Cardiac septum (tissue), 1 donor: ENCODE measurements around the gene POC1A. TPM values are rescaled to one million over a fixed set of nuclear protein-coding genes. Genes with fewer than 3 reads are reported as not detected.

Source experiments
- total RNA-seq: library from RNA; stranded (reverse); fragmentation: NEBNext Ultra II Directional; extraction: Animal tissue kit (Norgen Biotek cat#: 25700); gene quantifications from one replicate; pipeline ENCODE4 v1.2.1, GENCODE V29; 2021
- donor health status: DM: no; HTN: no; CAD: no.

Gene POC1A
- total RNA-seq, 1 donor from 2014 or later: 1.5 TPM

Other genes starting within 250 kb of the POC1A start
- 9.7 TPM for gene RRP9, start 212.5 kb downstream of the POC1A start, total RNA-seq
- 15.2 TPM for gene PARP3, start 212.1 kb downstream of the POC1A start, total RNA-seq
- gene GPR62, start 199.0 kb downstream of the POC1A start, total RNA-seq: 0.16 TPM
- 91.4 TPM for gene PCBP4, start 187.0 kb downstream of the POC1A start, total RNA-seq
- gene ABHD14B, start 180.4 kb downstream of the POC1A start, total RNA-seq: 13.6 TPM
- gene ABHD14A, start 179.4 kb downstream of the POC1A start, total RNA-seq: 12.5 TPM
- gene ACY1, start 170.9 kb downstream of the POC1A start, total RNA-seq: 20.3 TPM
- gene RPL29, start 158.5 kb downstream of the POC1A start, total RNA-seq: 466 TPM
- 21.2 TPM for gene DUSP7, start 97.9 kb downstream of the POC1A start, total RNA-seq
- gene ALAS1, start 43.7 kb upstream of the POC1A start, total RNA-seq: 154 TPM
- gene TLR9, start 71.2 kb upstream of the POC1A start, total RNA-seq: 0.16 TPM
- 69.5 TPM for gene TWF2, start 84.7 kb upstream of the POC1A start, total RNA-seq
- 8.9 TPM for gene PPM1M, start 91.3 kb upstream of the POC1A start, total RNA-seq
- gene WDR82, start 124.2 kb upstream of the POC1A start, total RNA-seq: 69.7 TPM
- 6.4 TPM for gene GLYCTK, start 133.4 kb upstream of the POC1A start, total RNA-seq
- 4.2 TPM for gene DNAH1, start 161.9 kb upstream of the POC1A start, total RNA-seq